ENCODE results near the gene RUSC1. TPM values are rescaled to one million over a fixed set of nuclear protein-coding genes. Genes with fewer than 3 reads are reported as not detected.
"Not testable (repeated sequence)": the region's sequence is repeated elsewhere in the genome, so short reads cannot be mapped to it uniquely, and the experiment has no call there.

Gene RUSC1
- total RNA-seq, 1 experiment from 2014 or later = 66.9 TPM

- H3K4me3 Mint-ChIP-seq = no peak overlapping the region
- H3K27ac ChIP-seq (ENCODE audit: insufficient read length, low read depth, low read length) = no peak overlapping the region
- no peak overlapping the region for H3K27ac Mint-ChIP-seq
- no peak overlapping the region for H4K8ac ChIP-seq (replicated peaks; ENCODE audit: insufficient read length, low read depth, low read length)
- peaks cover 2% of the 10 kb centered on the region for H3K27me3 Mint-ChIP-seq (ENCODE audit: low read depth)
- H2BK5ac ChIP-seq (ENCODE audit: insufficient read length, low read length) = no peak overlapping the region
- H3K9ac ChIP-seq (ENCODE audit: extremely low read depth, insufficient read length, low read length) = no peak overlapping the region
- no peak for DNase-seq
- H3K4ac ChIP-seq (ENCODE audit: low read depth, low read length) = no peak overlapping the region
- no peaks in the 10 kb centered on the region for H3K27me3 ChIP-seq (ENCODE audit: insufficient read depth, low read length)
- no peak overlapping the region for H3K23ac ChIP-seq (ENCODE audit: insufficient read length, low read depth, low read length)
- H2BK15ac ChIP-seq (ENCODE audit: low read depth, low read length) = no peak overlapping the region
- H3K4me1 ChIP-seq (ENCODE audit: insufficient read depth, low read length) = no peaks in the 10 kb centered on the region
- H3K18ac ChIP-seq (ENCODE audit: insufficient read length, low read depth, low read length) = no peak overlapping the region
- no peaks in the 10 kb centered on the region for H3K4me1 Mint-ChIP-seq
- no peak overlapping the region for H3T11ph ChIP-seq (ENCODE audit: low read length)
- no peak overlapping the region for H2BK12ac ChIP-seq (ENCODE audit: insufficient read length, low read depth, low read length)
- no peaks in the 10 kb centered on the region for H4K20me1 ChIP-seq (ENCODE audit: control insufficient read depth, insufficient read depth, insufficient read length)
- H3K23me2 ChIP-seq (ENCODE audit: insufficient read length, low read depth, low read length, poor library complexity, severe bottlenecking) = no peaks in the 10 kb centered on the region
- no peaks in the 10 kb centered on the region for H3K79me1 ChIP-seq (ENCODE audit: insufficient read depth, low read depth, low read length, poor library complexity, severe bottlenecking)
- H3K9me3 ChIP-seq (ENCODE audit: control insufficient read depth, low read depth, low read length) = no peaks in the 10 kb centered on the region
- H2AK5ac ChIP-seq (ENCODE audit: insufficient read length, low read length) = no peak overlapping the region
- no peaks in the 10 kb centered on the region for H3K9me3 Mint-ChIP-seq
- no peak overlapping the region for H2BK120ac ChIP-seq (ENCODE audit: low read depth, low read length, poor library complexity, severe bottlenecking)
- no peak overlapping the region for H4K91ac ChIP-seq (ENCODE audit: insufficient read length, low read depth, low read length)
- no peak overlapping the region for H2BK20ac ChIP-seq (ENCODE audit: low read depth, low read length, poor library complexity, severe bottlenecking)
- no peaks in the 10 kb centered on the region for H3K79me2 ChIP-seq (ENCODE audit: insufficient read depth, low read length)
- H3K14ac ChIP-seq (ENCODE audit: insufficient read depth, low read length) = no peak overlapping the region
- WGBS (ENCODE audit: extremely low coverage, insufficient read length, low lambda C conversion rate) = no CpG with 5 or more reads among the region's 21 CpGs
- H3K56ac ChIP-seq (ENCODE audit: insufficient read length, low read depth, low read length) = no peak overlapping the region
- no peak overlapping the region for H2AFZ ChIP-seq (ENCODE audit: low read length)
- H4K5ac ChIP-seq (ENCODE audit: insufficient read length, low read depth, low read length) = no peak overlapping the region
- no peak overlapping the region for H3K4me2 ChIP-seq (ENCODE audit: insufficient read depth, insufficient read length, low read length)
- no peak for TF ChIP-seq CTCF (conservative IDR thresholded peaks at IDR 0.05)
- peaks cover 0 to 7% (median 2%) of the 10 kb centered on the region in 3 experiments; a peak in 3 of 7 replicates for H3K36me3 Mint-ChIP-seq (ENCODE audit: insufficient read depth in 1 of 3, low read depth in 3 of 3)
These were observed 32.6 kb upstream of the RUSC1 start for GRCh38 chr1:155287987-155288543.

GRCh38 chr1:155291006-155291405 lies 29.7 kb upstream of the RUSC1 start:
- H3K23ac ChIP-seq (ENCODE audit: insufficient read length, low read depth, low read length); H3K18ac ChIP-seq (ENCODE audit: insufficient read length, low read depth, low read length); H3K14ac ChIP-seq (ENCODE audit: insufficient read depth, low read length); H3K4me1 ChIP-seq (ENCODE audit: insufficient read depth, low read length); H3K27ac Mint-ChIP-seq; H4K91ac ChIP-seq (ENCODE audit: insufficient read length, low read depth, low read length); H2BK5ac ChIP-seq (ENCODE audit: insufficient read length, low read length); H3K9ac ChIP-seq (ENCODE audit: extremely low read depth, insufficient read length, low read length); H3K4me3 Mint-ChIP-seq; H2BK12ac ChIP-seq (ENCODE audit: insufficient read length, low read depth, low read length); H4K5ac ChIP-seq (ENCODE audit: insufficient read length, low read depth, low read length); H3K4ac ChIP-seq (ENCODE audit: low read depth, low read length); H4K8ac ChIP-seq (replicated peaks; ENCODE audit: insufficient read length, low read depth, low read length); H3K4me1 Mint-ChIP-seq; H3K36me3 Mint-ChIP-seq (ENCODE audit: insufficient read depth in 1 of 3, low read depth in 3 of 3); H2BK20ac ChIP-seq (ENCODE audit: low read depth, low read length, poor library complexity, severe bottlenecking); H3K9me3 Mint-ChIP-seq; DNase-seq; H2BK15ac ChIP-seq (ENCODE audit: low read depth, low read length); H3K27ac ChIP-seq (ENCODE audit: insufficient read length, low read depth, low read length); H3K56ac ChIP-seq (ENCODE audit: insufficient read length, low read depth, low read length); H3T11ph ChIP-seq (ENCODE audit: low read length); H3K4me2 ChIP-seq (ENCODE audit: insufficient read depth, insufficient read length, low read length); H3K79me2 ChIP-seq (ENCODE audit: insufficient read depth, low read length); H3K79me1 ChIP-seq (ENCODE audit: insufficient read depth, low read depth, low read length, poor library complexity, severe bottlenecking); H3K9me3 ChIP-seq (ENCODE audit: control insufficient read depth, low read depth, low read length); H2BK120ac ChIP-seq (ENCODE audit: low read depth, low read length, poor library complexity, severe bottlenecking); H3K27me3 ChIP-seq (ENCODE audit: insufficient read depth, low read length); H4K20me1 ChIP-seq (ENCODE audit: control insufficient read depth, insufficient read depth, insufficient read length); H2AFZ ChIP-seq (ENCODE audit: low read length); H2AK5ac ChIP-seq (ENCODE audit: insufficient read length, low read length): not testable (repeated sequence)
- H3K23me2 ChIP-seq (ENCODE audit: insufficient read length, low read depth, low read length, poor library complexity, severe bottlenecking) = peaks cover 12% of the 10 kb centered on the region
- peaks cover 16% of the 10 kb centered on the region for H3K27me3 Mint-ChIP-seq (ENCODE audit: low read depth)
- WGBS (ENCODE audit: extremely low coverage, insufficient read length, low lambda C conversion rate) = no CpG with 5 or more reads among the region's 10 CpGs
